ENCODE data around the gene CNKSR1.

Gene CNKSR1

GRCh38 chr1:26158271-26158907 is 18.9 kb upstream of the CNKSR1 start:
- no peak overlapping the region for H2BK12ac ChIP-seq (ENCODE audit: low read length)
- H3K9ac ChIP-seq (ENCODE audit: low read depth, low read length, poor library complexity), result no peak overlapping the region
- no peak overlapping the region for H4K91ac ChIP-seq (ENCODE audit: low read depth, low read length, poor library complexity)
- H3K4ac ChIP-seq (ENCODE audit: low read length), result no peak overlapping the region
- H3K4me1 ChIP-seq (ENCODE audit: control insufficient read depth in 2 of 2, insufficient read depth in 1 of 2, low read depth in 1 of 2, low read length in 2 of 2), result peaks cover 44 to 50% of the 10 kb centered on the region in 2 donors
- no peak overlapping the region for H3K4me2 ChIP-seq (ENCODE audit: insufficient read depth, low read length, poor library complexity, severe bottlenecking)
- H2BK120ac ChIP-seq (ENCODE audit: low read depth, low read length), result no peak overlapping the region
- no peaks in the 10 kb centered on the region for H3K36me3 ChIP-seq (replicated peaks in 1 of 2; ENCODE audit: control insufficient read depth in 2 of 2, insufficient read depth in 2 of 2, low read length in 2 of 2)
- H2BK5ac ChIP-seq (ENCODE audit: low read length), result no peak overlapping the region
- H2AK5ac ChIP-seq (ENCODE audit: low read depth, low read length), result peak overlapping the region; percentile 11
- H3K79me1 ChIP-seq (ENCODE audit: low read depth, low read length), result no peaks in the 10 kb centered on the region
- peak overlapping the region; percentile 49 for H2BK15ac ChIP-seq (ENCODE audit: low read length)
- H4K8ac ChIP-seq (ENCODE audit: low read depth, low read length), result no peak overlapping the region
- H2AFZ ChIP-seq (ENCODE audit: low read length), result peak overlapping the region; percentile 84
- no peak overlapping the region for H3K23ac ChIP-seq (ENCODE audit: low read depth, low read length, poor library complexity)
- DNase-seq (ENCODE audit: low spot score), result no peak
- peak overlapping the region in 1 of 2 donors; percentile 50 for H3K4me3 ChIP-seq (ENCODE audit: low read length in 2 of 2)
- peak overlapping the region; percentile 73 for H3K18ac ChIP-seq (ENCODE audit: low read length)
- peaks cover 3 to 31% (median 12%) of the 10 kb centered on the region in 3 experiments for H3K27me3 ChIP-seq (ENCODE audit: control insufficient read depth in 3 of 3, insufficient read depth in 3 of 3, low read depth in 1 of 3, low read length in 3 of 3)
- no peak overlapping the region for H3K27ac ChIP-seq (replicated peaks; ENCODE audit: low read length)
- H3K9me3 ChIP-seq (replicated peaks in 1 of 2; ENCODE audit: control insufficient read depth in 2 of 2, insufficient read depth in 1 of 2, low read depth in 1 of 2, low read length in 2 of 2), result no peaks in the 10 kb centered on the region
- no CpG with 5 or more reads among the region's 5 CpGs for WGBS, 2 donors (ENCODE audit: extremely low coverage in 2 of 2, insufficient read length in 2 of 2, insufficient replicate concordance in 1 of 2)
- H3K14ac ChIP-seq (ENCODE audit: low read length), result no peak overlapping the region

DNA sequence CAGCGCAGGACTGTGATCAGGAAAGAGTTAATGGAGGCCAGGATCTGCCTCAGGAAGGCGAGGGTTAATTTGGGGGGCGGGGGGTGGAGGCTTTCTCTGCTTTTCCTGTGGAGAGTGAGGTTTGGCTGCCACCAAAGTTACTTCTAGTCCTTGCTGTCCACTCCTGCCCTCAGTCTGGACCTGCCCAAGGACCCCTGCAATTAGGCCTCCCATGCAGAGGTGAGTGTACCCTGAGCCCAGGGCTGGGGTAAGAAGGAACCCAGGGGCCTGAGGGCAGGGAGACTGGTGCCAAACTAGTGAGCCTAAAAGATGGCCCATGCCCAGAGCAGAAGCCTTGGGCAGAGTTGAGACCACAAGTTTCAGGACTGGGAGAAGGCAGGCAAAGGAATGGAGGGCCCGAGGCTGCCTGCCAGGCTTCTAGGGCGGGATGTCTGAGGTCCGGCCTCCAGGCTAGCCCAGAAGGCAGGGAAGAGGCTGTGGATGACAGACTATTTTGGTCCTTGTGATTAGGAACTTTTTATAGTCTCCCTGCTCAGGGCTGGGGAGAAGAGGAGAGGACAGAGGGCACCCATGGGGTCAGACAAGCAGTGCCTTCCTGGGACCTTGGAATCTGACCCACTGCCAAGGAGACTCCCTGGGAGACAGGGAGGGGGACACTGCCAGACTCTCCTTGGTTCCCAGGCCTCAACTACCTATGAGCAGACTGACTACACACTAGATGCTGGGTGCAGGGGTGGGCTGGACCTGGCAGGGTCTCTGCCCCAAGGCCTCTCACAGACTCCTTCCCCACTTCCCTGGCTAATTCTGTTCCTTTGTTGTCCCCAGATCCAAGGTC is 18.2 kb upstream of the CNKSR1 start, which contains the start of gene FAM110D:
FAM110D (plus strand) TSS at position 172 of the 835 bp plus-strand sequence. CDS start 2,213 bp downstream, outside the sequence.
- Histone ChIP-seq H4K8ac (ENCODE audit: low read depth, low read length) (no peak within 1 kb of the TSS), H3K36me3 (replicated peaks in 1 of 2; ENCODE audit: control insufficient read depth in 2 of 2, insufficient read depth in 2 of 2, low read length in 2 of 2) (no peaks in the 10 kb centered on the region), H3K79me1 (ENCODE audit: low read depth, low read length) (no peaks in the 10 kb centered on the region), H4K91ac (ENCODE audit: low read depth, low read length, poor library complexity) (no peak within 1 kb of the TSS), H2AFZ (ENCODE audit: low read length) (peak within 1 kb of the TSS; percentile 84), H3K14ac (ENCODE audit: low read length) (no peak within 1 kb of the TSS), H3K27ac (replicated peaks; ENCODE audit: low read length) (no peak within 1 kb of the TSS), H3K18ac (ENCODE audit: low read length) (peak within 1 kb of the TSS; percentile 73), H2AK5ac (ENCODE audit: low read depth, low read length) (peak within 1 kb of the TSS; percentile 13), H2BK15ac (ENCODE audit: low read length) (peak within 1 kb of the TSS; percentile 49), H3K4me3 (ENCODE audit: low read length in 2 of 2) (peak within 1 kb of the TSS; percentile 43 to 50), H2BK12ac (ENCODE audit: low read length) (no peak within 1 kb of the TSS), H3K27me3 (ENCODE audit: control insufficient read depth in 3 of 3, insufficient read depth in 3 of 3, low read depth in 1 of 3, low read length in 3 of 3) (peaks cover 3 to 38% (median 5%) of the 10 kb centered on the region in 3 experiments), H3K4ac (ENCODE audit: low read length) (no peak within 1 kb of the TSS), H2BK5ac (ENCODE audit: low read length) (no peak within 1 kb of the TSS), H3K4me1 (ENCODE audit: control insufficient read depth in 2 of 2, insufficient read depth in 1 of 2, low read depth in 1 of 2, low read length in 2 of 2) (peaks cover 44 to 50% of the 10 kb centered on the region in 2 donors), H2BK120ac (ENCODE audit: low read depth, low read length) (no peak within 1 kb of the TSS), H3K9ac (ENCODE audit: low read depth, low read length, poor library complexity) (no peak within 1 kb of the TSS), H3K23ac (ENCODE audit: low read depth, low read length, poor library complexity) (no peak within 1 kb of the TSS), H3K9me3 (replicated peaks in 1 of 2; ENCODE audit: control insufficient read depth in 2 of 2, insufficient read depth in 1 of 2, low read depth in 1 of 2, low read length in 2 of 2) (no peaks in the 10 kb centered on the region), H3K4me2 (ENCODE audit: insufficient read depth, low read length, poor library complexity, severe bottlenecking) (no peak within 1 kb of the TSS)
- WGBS, 2 donors (ENCODE audit: extremely low coverage in 2 of 2, insufficient read length in 2 of 2, insufficient replicate concordance in 1 of 2), result no CpG with 5 or more reads among the region's 6 CpGs
- DNase-seq (ENCODE audit: low spot score), result no peak

- no CpG with 5 or more reads among the region's 4 CpGs for WGBS, 2 donors (ENCODE audit: extremely low coverage in 2 of 2, insufficient read length in 2 of 2, insufficient replicate concordance in 1 of 2)
- no peak overlapping the region for H2BK12ac ChIP-seq (ENCODE audit: low read length)
- peak overlapping the region; percentile 84 for H2AFZ ChIP-seq (ENCODE audit: low read length)
- no peak overlapping the region for H4K8ac ChIP-seq (ENCODE audit: low read depth, low read length)
- no peak overlapping the region for H3K23ac ChIP-seq (ENCODE audit: low read depth, low read length, poor library complexity)
- H3K14ac ChIP-seq (ENCODE audit: low read length), result no peak overlapping the region
- H3K4me2 ChIP-seq (ENCODE audit: insufficient read depth, low read length, poor library complexity, severe bottlenecking), result no peak overlapping the region
- no peak overlapping the region for H4K91ac ChIP-seq (ENCODE audit: low read depth, low read length, poor library complexity)
- peaks cover 47 to 48% of the 10 kb centered on the region in 2 donors for H3K4me1 ChIP-seq (ENCODE audit: control insufficient read depth in 2 of 2, insufficient read depth in 1 of 2, low read depth in 1 of 2, low read length in 2 of 2)
- H2BK5ac ChIP-seq (ENCODE audit: low read length), result no peak overlapping the region
- no peaks in the 10 kb centered on the region for H3K36me3 ChIP-seq (replicated peaks in 1 of 2; ENCODE audit: control insufficient read depth in 2 of 2, insufficient read depth in 2 of 2, low read length in 2 of 2)
- DNase-seq (ENCODE audit: low spot score), result no peak
- H3K27ac ChIP-seq (replicated peaks; ENCODE audit: low read length), result no peak overlapping the region
- H2BK120ac ChIP-seq (ENCODE audit: low read depth, low read length), result no peak overlapping the region
- H3K18ac ChIP-seq (ENCODE audit: low read length), result no peak overlapping the region
- H3K9ac ChIP-seq (ENCODE audit: low read depth, low read length, poor library complexity), result no peak overlapping the region
- no peaks in the 10 kb centered on the region for H3K79me1 ChIP-seq (ENCODE audit: low read depth, low read length)
- H3K27me3 ChIP-seq (ENCODE audit: control insufficient read depth in 3 of 3, insufficient read depth in 3 of 3, low read depth in 1 of 3, low read length in 3 of 3), result peaks cover 3 to 38% (median 5%) of the 10 kb centered on the region in 3 experiments
- peak overlapping the region; percentile 13 for H2AK5ac ChIP-seq (ENCODE audit: low read depth, low read length)
- no peak overlapping the region for H2BK15ac ChIP-seq (ENCODE audit: low read length)
- no peak overlapping the region for H3K4ac ChIP-seq (ENCODE audit: low read length)
- H3K4me3 ChIP-seq (ENCODE audit: low read length in 2 of 2), result peak overlapping the region in 1 of 2 donors; percentile 50
- H3K9me3 ChIP-seq (replicated peaks in 1 of 2; ENCODE audit: control insufficient read depth in 2 of 2, insufficient read depth in 1 of 2, low read depth in 1 of 2, low read length in 2 of 2), result no peaks in the 10 kb centered on the region
Observed at GRCh38 chr1:26159743-26160039, 17.6 kb upstream of the CNKSR1 start.
